Karpas-422 (cell line): ENCODE data around the gene ANKS1B. TPM values are rescaled to one million over a fixed set of nuclear protein-coding genes. Genes with fewer than 3 reads are reported as not detected.

Source experiments
- DNase-seq: peaks from one replicate; pipeline ENCODE4 v3.0.0-alpha.2; 2015
- H2AFZ ChIP-seq: fragments of 200-600 bp; sonication (generic); 2 replicates; pipeline ENCODE4 v1.6.1; 2014; ENCODE audit warnings: antibody characterized with exemption, low read length, mixed read lengths
- H3K27ac ChIP-seq: fragments of 200-600 bp; sonication (generic); 2 replicates; pipeline ENCODE4 v1.5.1; 2014; ENCODE audit warnings: mild to moderate bottlenecking, low read length, moderate library complexity
- H3K27me3 ChIP-seq: fragments of 200-600 bp; sonication (generic); 2 replicates; pipeline ENCODE4 v1.6.1; 2014; ENCODE audit warnings: low read length, mixed read lengths
- H3K36me3 ChIP-seq: fragments of 200-600 bp; sonication (generic); 2 replicates; pipeline ENCODE4 v1.6.1; 2014; ENCODE audit warnings: low read length, mixed read lengths; ENCODE audit not compliant: insufficient read depth
- H3K4me1 ChIP-seq: fragments of 200-600 bp; sonication (generic); 2 replicates; pipeline ENCODE4 v1.6.1; 2014; ENCODE audit warnings: mild to moderate bottlenecking, low read length, mixed read lengths
- H3K4me2 ChIP-seq: fragments of 200-600 bp; sonication (generic); 2 replicates; pipeline ENCODE4 v1.6.1; 2014; ENCODE audit warnings: low read length, low read depth, mild to moderate bottlenecking; ENCODE audit not compliant: poor library complexity, severe bottlenecking
- H3K4me3 ChIP-seq: fragments of 200-600 bp; sonication (generic); 2 replicates; pipeline ENCODE4 v1.5.1; 2014; ENCODE audit warnings: mild to moderate bottlenecking, antibody characterized with exemption, low read length, mixed read lengths
- H3K79me2 ChIP-seq: fragments of 200-600 bp; sonication (generic); 2 replicates; pipeline ENCODE4 v1.6.1; 2014; ENCODE audit warnings: mild to moderate bottlenecking, low read length, mixed read lengths
- H3K9ac ChIP-seq: fragments of 200-600 bp; sonication (generic); 2 replicates; pipeline ENCODE4 v1.6.0; 2014; ENCODE audit warnings: low read length
- H3K9me2 ChIP-seq: fragments of 200-600 bp; sonication (generic), shearing (Covaris generic); replicated peaks from 2 replicates; pipeline ENCODE4 v1.6.0; 2014; ENCODE audit warnings: mild to moderate bottlenecking, low read length, moderate library complexity; ENCODE audit not compliant: insufficient read depth
- H3K9me3 ChIP-seq: fragments of 300-700, 200-600 bp; sonication (generic); 2 replicates; pipeline ENCODE4 v1.6.1; 2014; ENCODE audit warnings: low read length, mixed read lengths
- H4K20me1 ChIP-seq: fragments of 200-600 bp; sonication (generic); 2 replicates; pipeline ENCODE4 v1.6.1; 2014; ENCODE audit warnings: mild to moderate bottlenecking, antibody characterized with exemption, low read length, low read depth; ENCODE audit not compliant: insufficient read depth
- total RNA-seq: library from RNA; depleted of rRNA; stranded (reverse); fragments of >200 nt; shearing (Covaris generic); gene quantifications from 2 replicates; pipeline ENCODE4 v1.2.3, GENCODE V29; 2014; ENCODE audit warnings: low replicate concordance

The ANKS1B gene
- total RNA-seq, 1 experiment from 2014 or later, result 23.4 TPM

- H3K9ac ChIP-seq, result no peak overlapping the region
- no peaks in the 10 kb centered on the region for H3K36me3 ChIP-seq
- no peaks in the 10 kb centered on the region for H3K27me3 ChIP-seq
- no peak overlapping the region for H3K27ac ChIP-seq
- DNase-seq, result no peak
- no peak overlapping the region for H2AFZ ChIP-seq
- no peak overlapping the region for H3K4me2 ChIP-seq
- 0 out of 2 replicates have a peak, but pooled peaks cover 4% of the 10 kb centered on the region for H3K9me2 ChIP-seq
- H3K9me3 ChIP-seq, result no peaks in the 10 kb centered on the region
- H3K79me2 ChIP-seq, result no peaks in the 10 kb centered on the region
- no peak overlapping the region for H3K4me3 ChIP-seq
- H4K20me1 ChIP-seq, result no peaks in the 10 kb centered on the region
- H3K4me1 ChIP-seq, result peaks cover 3% of the 10 kb centered on the region; the same call in 1 of the 2 replicates
These were observed 792.2 kb downstream of the ANKS1B start for GRCh38 chr12:99192489-99192888.

GRCh38 chr12:99176871-99177270, 807.9 kb downstream of the ANKS1B start:
- Histone ChIP-seq H3K9ac (no peak overlapping the region), H2AFZ (no peak overlapping the region), H3K27me3 (no peaks in the 10 kb centered on the region), H3K4me1 (no peaks in the 10 kb centered on the region), H3K9me2 (no peaks in the 10 kb centered on the region), H3K4me3 (no peak overlapping the region), H3K36me3 (no peaks in the 10 kb centered on the region), H3K9me3 (no peaks in the 10 kb centered on the region), H3K79me2 (no peaks in the 10 kb centered on the region), H4K20me1 (no peaks in the 10 kb centered on the region), H3K27ac (no peak overlapping the region), H3K4me2 (no peak overlapping the region)
- no peak for DNase-seq

- Histone ChIP-seq H4K20me1 (no peaks in the 10 kb centered on the region), H3K27me3 (no peaks in the 10 kb centered on the region), H3K79me2 (no peaks in the 10 kb centered on the region), H3K4me2 (peak overlapping the region; percentile 33), H3K4me3 (no peak overlapping the region), H3K9me3 (no peaks in the 10 kb centered on the region), H3K9me2 (no peaks in the 10 kb centered on the region), H3K36me3 (no peaks in the 10 kb centered on the region), H3K27ac (no peak overlapping the region), H2AFZ (no peak overlapping the region), H3K4me1 (peaks cover 21% of the 10 kb centered on the region), H3K9ac (no peak overlapping the region)
- no peak for DNase-seq
These were observed 814.3 kb downstream of the ANKS1B start for GRCh38 chr12:99170461-99170860.

GRCh38 chr12:99170037-99170436, 814.7 kb downstream of the ANKS1B start:
- peak overlapping the region; percentile 33 for H3K4me2 ChIP-seq
- H3K36me3 ChIP-seq, result no peaks in the 10 kb centered on the region
- H3K27ac ChIP-seq, result no peak overlapping the region
- no peaks in the 10 kb centered on the region for H3K27me3 ChIP-seq
- H3K9ac ChIP-seq, result no peak overlapping the region
- no peaks in the 10 kb centered on the region for H4K20me1 ChIP-seq
- no peak overlapping the region for H3K4me3 ChIP-seq
- no peak overlapping the region for H2AFZ ChIP-seq
- H3K79me2 ChIP-seq, result no peaks in the 10 kb centered on the region
- H3K4me1 ChIP-seq, result peaks cover 21% of the 10 kb centered on the region
- no peaks in the 10 kb centered on the region for H3K9me3 ChIP-seq
- no peaks in the 10 kb centered on the region for H3K9me2 ChIP-seq
- no peak for DNase-seq

GRCh38 chr12:99157946-99158345, 826.8 kb downstream of the ANKS1B start:
- Histone ChIP-seq H3K9me3 (no peaks in the 10 kb centered on the region), H3K4me3 (no peak overlapping the region), H3K27me3 (no peaks in the 10 kb centered on the region), H3K4me1 (peaks cover 15% of the 10 kb centered on the region), H3K9me2 (no peaks in the 10 kb centered on the region), H3K4me2 (no peak overlapping the region), H4K20me1 (no peaks in the 10 kb centered on the region), H3K9ac (no peak overlapping the region), H3K27ac (no peak overlapping the region), H3K79me2 (no peaks in the 10 kb centered on the region), H3K36me3 (no peaks in the 10 kb centered on the region), H2AFZ (no peak overlapping the region)
- no peak for DNase-seq

- no peaks in the 10 kb centered on the region for H4K20me1 ChIP-seq
- no peaks in the 10 kb centered on the region for H3K9me3 ChIP-seq
- no peaks in the 10 kb centered on the region for H3K79me2 ChIP-seq
- no peak overlapping the region for H3K4me3 ChIP-seq
- H3K36me3 ChIP-seq, result no peaks in the 10 kb centered on the region
- no peaks in the 10 kb centered on the region for H3K9me2 ChIP-seq
- H3K27ac ChIP-seq, result no peak overlapping the region
- no peaks in the 10 kb centered on the region for H3K27me3 ChIP-seq
- no peak overlapping the region for H2AFZ ChIP-seq
- H3K4me2 ChIP-seq, result no peak overlapping the region
- peaks cover 20% of the 10 kb centered on the region for H3K4me1 ChIP-seq
- no peak for DNase-seq
- H3K9ac ChIP-seq, result no peak overlapping the region
These were observed 829.8 kb downstream of the ANKS1B start for GRCh38 chr12:99154983-99155336.

GRCh38 chr12:99154216-99154982, 830.3 kb downstream of the ANKS1B start:
- Histone ChIP-seq H3K4me3 (no peak overlapping the region), H3K36me3 (no peaks in the 10 kb centered on the region)

GRCh38 chr12:99153293-99153692, 831.4 kb downstream of the ANKS1B start:
- Histone ChIP-seq H3K79me2 (no peaks in the 10 kb centered on the region), H3K36me3 (no peaks in the 10 kb centered on the region), H2AFZ (no peak overlapping the region), H3K9me3 (no peaks in the 10 kb centered on the region), H3K9me2 (no peaks in the 10 kb centered on the region), H3K4me1 (peaks cover 28% of the 10 kb centered on the region), H4K20me1 (no peaks in the 10 kb centered on the region), H3K4me3 (no peak overlapping the region), H3K9ac (no peak overlapping the region), H3K27ac (no peak overlapping the region), H3K27me3 (no peaks in the 10 kb centered on the region), H3K4me2 (no peak overlapping the region)
- no peak for DNase-seq

More at GRCh38 chr12:99154216-99154982, 830.3 kb downstream of the ANKS1B start:
- Histone ChIP-seq H2AFZ (no peak overlapping the region), H3K4me1 (peaks cover 25% of the 10 kb centered on the region), H3K9me3 (no peaks in the 10 kb centered on the region), H3K27ac (no peak overlapping the region), H3K4me2 (no peak overlapping the region), H3K9me2 (no peaks in the 10 kb centered on the region), H3K9ac (no peak overlapping the region), H3K79me2 (no peaks in the 10 kb centered on the region), H3K27me3 (no peaks in the 10 kb centered on the region), H4K20me1 (no peaks in the 10 kb centered on the region)
- DNase-seq, result no peak
